GM12878 (cell line): ENCODE measurements around the gene ZNF333.

Experiments used
- CHD4 ChIP-seq: fragments of 200-600 bp; sonication (generic); IDR thresholded peaks from 2 replicates; pipeline ENCODE4 v1.6.1; 2016; ENCODE audit warnings: mild to moderate bottlenecking
- EZH2 ChIP-seq: IDR thresholded peaks from 2 replicates; pipeline ENCODE4 v1.6.1; 2012; ENCODE audit warnings: low read depth, mild to moderate bottlenecking, control low read depth, inconsistent platforms, low read length, borderline replicate concordance; ENCODE audit not compliant: control insufficient read depth
- JUNB ChIP-seq: IDR thresholded peaks from 2 replicates; pipeline ENCODE4 v1.6.1; 2016; ENCODE audit warnings: antibody characterized with exemption, mild to moderate bottlenecking
- POLR2A ChIP-seq: IDR thresholded peaks from 2 replicates; pipeline ENCODE4 v1.6.1; 2011; ENCODE audit warnings: low read depth, mild to moderate bottlenecking, low read length
- RAD21 ChIP-seq: IDR thresholded peaks from 2 replicates; pipeline ENCODE4 v1.6.1; 2011; ENCODE audit warnings: mild to moderate bottlenecking, low read depth, low read length, moderate library complexity; ENCODE audit not compliant: insufficient read depth
- RFX5 ChIP-seq: IDR thresholded peaks from 2 replicates; pipeline ENCODE4 v1.6.1; 2011; ENCODE audit warnings: low read depth, low read length, improper control_type of control experiment
- SIN3A ChIP-seq: IDR thresholded peaks from 2 replicates; pipeline ENCODE4 v1.6.1; 2012; ENCODE audit warnings: low read depth, low read length, improper control_type of control experiment
- SREBF1 ChIP-seq: IDR thresholded peaks from 2 replicates; pipeline ENCODE4 v1.6.1; 2012; ENCODE audit warnings: mild to moderate bottlenecking, low read length
- TF ChIP-seq, protein P1 (sequence below): IDR thresholded peaks from 2 replicates; pipeline ENCODE4 v1.6.1; 2012; ENCODE audit warnings: low read depth, low read length, improper control_type of control experiment
- TF ChIP-seq, protein P2 (sequence below): IDR thresholded peaks from 2 replicates; pipeline ENCODE4 v1.6.1; 2012; ENCODE audit warnings: mild to moderate bottlenecking, low read depth, low read length
- TF ChIP-seq, protein P3 (sequence below), 3 experiments: IDR thresholded peaks in 2 of 3; conservative IDR thresholded peaks in 1 of 3; 2 replicates each; pipeline ENCODE4 v1.5.1; 2011; ENCODE audit warnings: low read depth in 3 of 3, low read length in 3 of 3, mild to moderate bottlenecking in 3 of 3, control low read depth in 2 of 3, moderate library complexity in 2 of 3, inconsistent platforms in 1 of 3, mixed read lengths in 1 of 3; ENCODE audit not compliant: control insufficient read depth in 2 of 3, insufficient read depth in 1 of 3; ENCODE audit errors: extremely low read depth in 1 of 3
- TF ChIP-seq, protein P4 (sequence below): fragments of 450-650 bp; conservative IDR thresholded peaks from 2 replicates; pipeline ENCODE4 v1.6.1; 2017; ENCODE audit warnings: mild to moderate bottlenecking, moderate library complexity

DNA sequence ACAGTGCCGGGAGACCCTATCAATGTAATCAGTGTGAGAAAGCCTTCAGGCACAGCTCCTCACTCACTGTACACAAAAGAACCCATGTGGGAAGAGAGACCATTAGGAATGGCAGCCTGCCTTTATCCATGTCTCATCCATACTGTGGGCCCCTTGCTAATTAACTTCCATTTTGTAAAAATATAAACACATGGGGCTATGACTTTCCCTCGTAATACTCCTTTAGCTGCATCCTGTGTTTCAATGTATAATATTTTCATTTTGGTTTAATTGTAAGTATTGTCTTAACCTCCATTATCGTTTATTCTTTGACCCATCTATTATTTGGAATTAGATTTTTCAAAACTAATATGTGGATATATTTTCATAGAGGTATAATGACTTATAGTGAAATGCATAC lies 29.3 kb downstream of the ZNF333 start:
- TF ChIP-seq, protein P1, sequence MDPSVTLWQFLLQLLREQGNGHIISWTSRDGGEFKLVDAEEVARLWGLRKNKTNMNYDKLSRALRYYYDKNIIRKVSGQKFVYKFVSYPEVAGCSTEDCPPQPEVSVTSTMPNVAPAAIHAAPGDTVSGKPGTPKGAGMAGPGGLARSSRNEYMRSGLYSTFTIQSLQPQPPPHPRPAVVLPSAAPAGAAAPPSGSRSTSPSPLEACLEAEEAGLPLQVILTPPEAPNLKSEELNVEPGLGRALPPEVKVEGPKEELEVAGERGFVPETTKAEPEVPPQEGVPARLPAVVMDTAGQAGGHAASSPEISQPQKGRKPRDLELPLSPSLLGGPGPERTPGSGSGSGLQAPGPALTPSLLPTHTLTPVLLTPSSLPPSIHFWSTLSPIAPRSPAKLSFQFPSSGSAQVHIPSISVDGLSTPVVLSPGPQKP: no peak
- TF ChIP-seq, protein P2, sequence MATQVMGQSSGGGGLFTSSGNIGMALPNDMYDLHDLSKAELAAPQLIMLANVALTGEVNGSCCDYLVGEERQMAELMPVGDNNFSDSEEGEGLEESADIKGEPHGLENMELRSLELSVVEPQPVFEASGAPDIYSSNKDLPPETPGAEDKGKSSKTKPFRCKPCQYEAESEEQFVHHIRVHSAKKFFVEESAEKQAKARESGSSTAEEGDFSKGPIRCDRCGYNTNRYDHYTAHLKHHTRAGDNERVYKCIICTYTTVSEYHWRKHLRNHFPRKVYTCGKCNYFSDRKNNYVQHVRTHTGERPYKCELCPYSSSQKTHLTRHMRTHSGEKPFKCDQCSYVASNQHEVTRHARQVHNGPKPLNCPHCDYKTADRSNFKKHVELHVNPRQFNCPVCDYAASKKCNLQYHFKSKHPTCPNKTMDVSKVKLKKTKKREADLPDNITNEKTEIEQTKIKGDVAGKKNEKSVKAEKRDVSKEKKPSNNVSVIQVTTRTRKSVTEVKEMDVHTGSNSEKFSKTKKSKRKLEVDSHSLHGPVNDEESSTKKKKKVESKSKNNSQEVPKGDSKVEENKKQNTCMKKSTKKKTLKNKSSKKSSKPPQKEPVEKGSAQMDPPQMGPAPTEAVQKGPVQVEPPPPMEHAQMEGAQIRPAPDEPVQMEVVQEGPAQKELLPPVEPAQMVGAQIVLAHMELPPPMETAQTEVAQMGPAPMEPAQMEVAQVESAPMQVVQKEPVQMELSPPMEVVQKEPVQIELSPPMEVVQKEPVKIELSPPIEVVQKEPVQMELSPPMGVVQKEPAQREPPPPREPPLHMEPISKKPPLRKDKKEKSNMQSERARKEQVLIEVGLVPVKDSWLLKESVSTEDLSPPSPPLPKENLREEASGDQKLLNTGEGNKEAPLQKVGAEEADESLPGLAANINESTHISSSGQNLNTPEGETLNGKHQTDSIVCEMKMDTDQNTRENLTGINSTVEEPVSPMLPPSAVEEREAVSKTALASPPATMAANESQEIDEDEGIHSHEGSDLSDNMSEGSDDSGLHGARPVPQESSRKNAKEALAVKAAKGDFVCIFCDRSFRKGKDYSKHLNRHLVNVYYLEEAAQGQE: no peak
- TF ChIP-seq EZH2: no peak
- TF ChIP-seq, protein P3, sequence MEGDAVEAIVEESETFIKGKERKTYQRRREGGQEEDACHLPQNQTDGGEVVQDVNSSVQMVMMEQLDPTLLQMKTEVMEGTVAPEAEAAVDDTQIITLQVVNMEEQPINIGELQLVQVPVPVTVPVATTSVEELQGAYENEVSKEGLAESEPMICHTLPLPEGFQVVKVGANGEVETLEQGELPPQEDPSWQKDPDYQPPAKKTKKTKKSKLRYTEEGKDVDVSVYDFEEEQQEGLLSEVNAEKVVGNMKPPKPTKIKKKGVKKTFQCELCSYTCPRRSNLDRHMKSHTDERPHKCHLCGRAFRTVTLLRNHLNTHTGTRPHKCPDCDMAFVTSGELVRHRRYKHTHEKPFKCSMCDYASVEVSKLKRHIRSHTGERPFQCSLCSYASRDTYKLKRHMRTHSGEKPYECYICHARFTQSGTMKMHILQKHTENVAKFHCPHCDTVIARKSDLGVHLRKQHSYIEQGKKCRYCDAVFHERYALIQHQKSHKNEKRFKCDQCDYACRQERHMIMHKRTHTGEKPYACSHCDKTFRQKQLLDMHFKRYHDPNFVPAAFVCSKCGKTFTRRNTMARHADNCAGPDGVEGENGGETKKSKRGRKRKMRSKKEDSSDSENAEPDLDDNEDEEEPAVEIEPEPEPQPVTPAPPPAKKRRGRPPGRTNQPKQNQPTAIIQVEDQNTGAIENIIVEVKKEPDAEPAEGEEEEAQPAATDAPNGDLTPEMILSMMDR (IDR thresholded peaks at IDR 0.05 in 2 of 3, conservative IDR thresholded peaks at IDR 0.05 in 1 of 3; ENCODE audit: control insufficient read depth in 2 of 3, extremely low read depth in 1 of 3, insufficient read depth in 1 of 3, low read depth in 3 of 3, low read length in 3 of 3): no peak
- no peak for TF ChIP-seq POLR2A
- TF ChIP-seq SIN3A: no peak
- TF ChIP-seq JUNB: no peak
- no peak for TF ChIP-seq RAD21
- TF ChIP-seq RFX5: no peak
- TF ChIP-seq, protein P4, sequence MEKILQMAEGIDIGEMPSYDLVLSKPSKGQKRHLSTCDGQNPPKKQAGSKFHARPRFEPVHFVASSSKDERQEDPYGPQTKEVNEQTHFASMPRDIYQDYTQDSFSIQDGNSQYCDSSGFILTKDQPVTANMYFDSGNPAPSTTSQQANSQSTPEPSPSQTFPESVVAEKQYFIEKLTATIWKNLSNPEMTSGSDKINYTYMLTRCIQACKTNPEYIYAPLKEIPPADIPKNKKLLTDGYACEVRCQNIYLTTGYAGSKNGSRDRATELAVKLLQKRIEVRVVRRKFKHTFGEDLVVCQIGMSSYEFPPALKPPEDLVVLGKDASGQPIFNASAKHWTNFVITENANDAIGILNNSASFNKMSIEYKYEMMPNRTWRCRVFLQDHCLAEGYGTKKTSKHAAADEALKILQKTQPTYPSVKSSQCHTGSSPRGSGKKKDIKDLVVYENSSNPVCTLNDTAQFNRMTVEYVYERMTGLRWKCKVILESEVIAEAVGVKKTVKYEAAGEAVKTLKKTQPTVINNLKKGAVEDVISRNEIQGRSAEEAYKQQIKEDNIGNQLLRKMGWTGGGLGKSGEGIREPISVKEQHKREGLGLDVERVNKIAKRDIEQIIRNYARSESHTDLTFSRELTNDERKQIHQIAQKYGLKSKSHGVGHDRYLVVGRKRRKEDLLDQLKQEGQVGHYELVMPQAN: no peak
- TF ChIP-seq SREBF1: no peak
- no peak for TF ChIP-seq CHD4
